PFSK-1 (cell line): ENCODE measurements around the gene SORT1.

Source experiments
- POLR2AphosphoS5 ChIP-seq: IDR thresholded peaks from 2 replicates; pipeline ENCODE4 v1.6.1; 2012; ENCODE audit warnings: low read depth, mild to moderate bottlenecking, control low read depth, low read length, moderate library complexity
- SIN3A ChIP-seq: IDR thresholded peaks from 2 replicates; pipeline ENCODE4 v1.6.1; 2012; ENCODE audit warnings: mild to moderate bottlenecking, low read length, moderate library complexity, borderline replicate concordance; ENCODE audit not compliant: insufficient read depth
- TAF1 ChIP-seq: IDR thresholded peaks from 2 replicates; pipeline ENCODE4 v1.6.1; 2012; ENCODE audit warnings: low read length, control low read depth, borderline replicate concordance; ENCODE audit not compliant: insufficient read depth

- no peak for TF ChIP-seq SIN3A
- no peak for TF ChIP-seq TAF1
- TF ChIP-seq POLR2AphosphoS5 = no peak
Observed at GRCh38 chr1:109383854-109384253, 13.9 kb downstream of the SORT1 start.
